A549 (cell line): Measurements from ENCODE around the gene EID2. TPM values are rescaled to one million over a fixed set of nuclear protein-coding genes. Genes with fewer than 3 reads are reported as not detected.

Experiments
- ATAC-seq, 2 experiments: fragments of 200-7000 bp in 1 of 2; fragments of >200 bp in 1 of 2; cut with Nextera tagmentation in 1 of 2; cut with Tn5 transposase in 1 of 2; 3 replicates each; pipeline versions ENCODE4 v1.8.0 to v1.9.1; 2018 to 2020; ENCODE audit warnings: mild to moderate bottlenecking in 1 of 2, moderate library complexity in 1 of 2
- CTCF ChIA-PET: fragments of 300-600 bp; sonication (Branson Sonifier 250); formaldehyde crosslinking; extraction: SDS; loops from one replicate; lab custom pipeline; 2021; ENCODE audit warnings: antibody characterized with exemption, inconsistent platforms; lab: Yijun Ruan, JAX
- POLR2A ChIA-PET: fragments of 350-600 bp; formaldehyde crosslinking; extraction: SDS; loops from one replicate; lab custom pipeline; 2021; ENCODE audit warnings: antibody characterized with exemption, inconsistent platforms; lab: Yijun Ruan, JAX
- DNase-seq, 2 experiments: peaks; one replicate each; pipeline versions ENCODE4 v3.0.0 to v3.0.0-alpha.2; 2011 to 2016; ENCODE audit warnings: low read depth in 1 of 2, low spot score in 1 of 2
- FAIRE-seq: peaks from 2 replicates; lab custom pipeline; 2011; peaks lifted over from hg19 to GRCh38; lab: Jason Lieb, UNC
- H3K27ac ChIP-seq, 2 experiments: fragments of >200 bp; sonication (Bioruptor Twin); formaldehyde crosslinking; 3 replicates each; pipeline ENCODE4 v1.5.1; 2016 to 2017
- H3K4me1 ChIP-seq: fragments of >200 bp; sonication (Bioruptor Twin); formaldehyde crosslinking; 3 replicates; pipeline ENCODE4 v1.6.1; 2016
- H3K4me2 ChIP-seq: fragments of >200 bp; sonication (Bioruptor Twin); formaldehyde crosslinking; 3 replicates; pipeline ENCODE4 v1.6.1; 2016
- H3K4me3 ChIP-seq: fragments of >200 bp; sonication (Bioruptor Twin); formaldehyde crosslinking; 3 replicates; pipeline ENCODE4 v1.5.1; 2016
- H3K9me3 ChIP-seq: fragments of >200 bp; sonication (Bioruptor Twin); formaldehyde crosslinking; 3 replicates; pipeline ENCODE4 v1.6.1; 2016
- ATOH8 ChIP-seq: fragments of 250-450 bp; sonication (Bioruptor Pico); IDR thresholded peaks from 2 replicates; pipeline ENCODE4 v1.5.0; 2020; ENCODE audit warnings: low read depth, mild to moderate bottlenecking, moderate library complexity
- BHLHE40 ChIP-seq: IDR thresholded peaks from 2 replicates; pipeline ENCODE4 v1.6.1; 2012; ENCODE audit warnings: low read depth, low read length, inconsistent platforms
- CBX2 ChIP-seq: fragments of 200-600 bp; sonication (generic); IDR thresholded peaks from 2 replicates; pipeline ENCODE4 v1.6.1; 2016; ENCODE audit warnings: low read depth, mild to moderate bottlenecking, borderline replicate concordance
- CBX8 ChIP-seq: fragments of 200-600 bp; sonication (generic); IDR thresholded peaks from 2 replicates; pipeline ENCODE4 v1.6.1; 2016
- CHD2 ChIP-seq: fragments of 150-350 bp; IDR thresholded peaks from 2 replicates; pipeline ENCODE4 v1.6.1; 2014; ENCODE audit warnings: low read length; ENCODE audit not compliant: partially characterized antibody
- CHD4 ChIP-seq: fragments of 200-600 bp; sonication (generic); IDR thresholded peaks from 2 replicates; pipeline ENCODE4 v1.6.1; 2016; ENCODE audit warnings: antibody characterized with exemption, mild to moderate bottlenecking, borderline replicate concordance
- EHF ChIP-seq: fragments of 250-450 bp; sonication (Bioruptor Pico); IDR thresholded peaks from 2 replicates; pipeline ENCODE4 v1.5.0; 2020; ENCODE audit warnings: mild to moderate bottlenecking
- EHMT2 ChIP-seq: fragments of 200-600 bp; sonication (generic); IDR thresholded peaks from 2 replicates; pipeline ENCODE4 v1.6.1; 2016; ENCODE audit warnings: antibody characterized with exemption, low read depth, mild to moderate bottlenecking, moderate library complexity
- ELK1 ChIP-seq: fragments of 150-350 bp; IDR thresholded peaks from 2 replicates; pipeline ENCODE4 v1.6.1; 2014; ENCODE audit warnings: low read depth, mild to moderate bottlenecking, low read length
- GATA3 ChIP-seq: IDR thresholded peaks from 2 replicates; pipeline ENCODE4 v1.6.1; 2012; ENCODE audit warnings: borderline replicate concordance
- HDAC2 ChIP-seq: fragments of 200-600 bp; sonication (generic); IDR thresholded peaks from 2 replicates; pipeline ENCODE4 v1.6.1; 2016
- HEYL ChIP-seq: fragments of 250-450 bp; sonication (Bioruptor Pico); IDR thresholded peaks from 2 replicates; pipeline ENCODE4 v1.8.0; 2021; ENCODE audit warnings: mild to moderate bottlenecking, moderate library complexity
- HMGXB4 ChIP-seq: fragments of 250-450 bp; sonication (Bioruptor Pico); IDR thresholded peaks from 2 replicates; pipeline ENCODE4 v1.5.0; 2021; ENCODE audit warnings: mild to moderate bottlenecking, moderate library complexity, borderline replicate concordance
- HOXB13 ChIP-seq: fragments of 250-450 bp; sonication (Bioruptor Pico); IDR thresholded peaks from 2 replicates; pipeline ENCODE4 v1.5.0; 2020; ENCODE audit warnings: low read depth, mild to moderate bottlenecking, moderate library complexity
- HOXB5 ChIP-seq: fragments of 250-450 bp; sonication (Bioruptor Pico); IDR thresholded peaks from 2 replicates; pipeline ENCODE4 v1.5.0; 2020; ENCODE audit warnings: mild to moderate bottlenecking, moderate library complexity
- JUN ChIP-seq, 2 experiments: fragments of >200 bp; sonication (Bioruptor Twin); formaldehyde crosslinking; IDR thresholded peaks; 2 replicates in 1 of 2; 3 replicates in 1 of 2; pipeline ENCODE4 v1.6.1; 2016 to 2017
- JUNB ChIP-seq: fragments of >200 bp; sonication (Bioruptor Twin); formaldehyde crosslinking; IDR thresholded peaks from 2 replicates; pipeline ENCODE4 v1.6.1; 2016
- KDM1A ChIP-seq: fragments of 200-600 bp; sonication (generic); IDR thresholded peaks from 2 replicates; pipeline ENCODE4 v1.6.1; 2016; ENCODE audit warnings: low read depth, mild to moderate bottlenecking
- KDM5A ChIP-seq: fragments of 200-600 bp; sonication (generic); IDR thresholded peaks from 2 replicates; pipeline ENCODE4 v1.6.1; 2016; ENCODE audit warnings: antibody characterized with exemption, mild to moderate bottlenecking
- NFE2L2 ChIP-seq: fragments of 150-350 bp; conservative IDR thresholded peaks from 2 replicates; pipeline ENCODE4 v1.6.1; 2014; ENCODE audit warnings: low read length
- NR3C1 ChIP-seq: fragments of >200 bp; sonication (Bioruptor Twin); formaldehyde crosslinking; IDR thresholded peaks from 3 replicates; pipeline ENCODE4 v1.6.1; 2017
- PBX3 ChIP-seq: IDR thresholded peaks from 2 replicates; pipeline ENCODE4 v1.6.1; 2012
- POLR2A ChIP-seq: IDR thresholded peaks from 2 replicates; pipeline ENCODE4 v1.6.1; 2012; ENCODE audit warnings: mild to moderate bottlenecking, low read length
- POLR2AphosphoS2 ChIP-seq: conservative IDR thresholded peaks from 2 replicates; pipeline ENCODE4 v1.6.1; 2012; ENCODE audit warnings: low read length, improper control_type of control experiment, inconsistent platforms
- RAD21 ChIP-seq, 2 experiments: fragments of >200 bp in 1 of 2; sonication (Bioruptor Twin) in 1 of 2; formaldehyde crosslinking in 1 of 2; IDR thresholded peaks in 1 of 2; conservative IDR thresholded peaks in 1 of 2; 2 replicates in 1 of 2; 3 replicates in 1 of 2; pipeline ENCODE4 v1.6.1; 2012 to 2018; ENCODE audit warnings: inconsistent platforms in 1 of 2
- RARB ChIP-seq: fragments of 250-450 bp; sonication (Bioruptor Pico); IDR thresholded peaks from 2 replicates; pipeline ENCODE4 v1.8.0; 2021; ENCODE audit warnings: mild to moderate bottlenecking, moderate library complexity
- RCOR1 ChIP-seq: fragments of 150-350 bp; IDR thresholded peaks from 2 replicates; pipeline ENCODE4 v1.6.1; 2014; ENCODE audit warnings: antibody characterized with exemption, low read length, low read depth
- REST ChIP-seq: fragments of 200-600 bp; sonication (generic); IDR thresholded peaks from 2 replicates; pipeline ENCODE4 v1.6.1; 2016; ENCODE audit warnings: antibody characterized with exemption, mild to moderate bottlenecking, moderate library complexity
- RFX5 ChIP-seq: fragments of 450-650 bp; IDR thresholded peaks from 2 replicates; pipeline ENCODE4 v1.7.1; 2014; ENCODE audit warnings: antibody characterized with exemption, mild to moderate bottlenecking, moderate library complexity
- RNF2 ChIP-seq: fragments of 200-600 bp; sonication (generic); IDR thresholded peaks from 2 replicates; pipeline ENCODE4 v1.6.1; 2016; ENCODE audit warnings: low read depth, mild to moderate bottlenecking, antibody characterized with exemption, moderate library complexity, borderline replicate concordance
- SREBF2 ChIP-seq: fragments of 450-650 bp; IDR thresholded peaks from 2 replicates; pipeline ENCODE4 v1.6.1; 2014; ENCODE audit warnings: mild to moderate bottlenecking, moderate library complexity
- TFCP2L1 ChIP-seq: fragments of 250-450 bp; sonication (Bioruptor Pico); IDR thresholded peaks from 2 replicates; pipeline ENCODE4 v1.5.0; 2021; ENCODE audit warnings: mild to moderate bottlenecking
- ZFP36 ChIP-seq: fragments of 450-650 bp; IDR thresholded peaks from 2 replicates; pipeline ENCODE4 v1.6.1; 2014; ENCODE audit warnings: borderline replicate concordance; ENCODE audit not compliant: partially characterized antibody
- ZNF302 ChIP-seq: fragments of 250-450 bp; sonication (Bioruptor Pico); IDR thresholded peaks from 2 replicates; pipeline ENCODE4 v1.9.0; 2021; ENCODE audit warnings: inconsistent platforms, mild to moderate bottlenecking, moderate library complexity
- WGBS: methylation state at CpG from one replicate; pipeline ENCODE4 v1.1.6; 2017; ENCODE audit errors: missing lambda C conversion rate; 5-methylcytosine and 5-hydroxymethylcytosine counted together
- polyA plus RNA-seq, 4 experiments: library from polyadenylated mRNA; depleted of rRNA in 3 of 4; stranded (reverse); fragments of >200 nt; fragmentation: RNase III in 1 of 4; extraction: RNeasy Plus Mini Kit Qiagen cat#74134 plus additional on column Dnase treatment in 1 of 4; gene quantifications; 2 replicates in 3 of 4; 3 replicates in 1 of 4; pipeline ENCODE4 v1.2.3, GENCODE V29; 2011 to 2017

Gene EID2
- polyA plus RNA-seq, 2 of the 4 experiments (the other 2 are of a cell fraction) = 26.1 to 53.0 TPM

GRCh38 chr19:39497996-39498797, 41.8 kb downstream of the EID2 start:
- H3K9me3 ChIP-seq = no peaks in the 10 kb centered on the region
- H3K4me3 ChIP-seq = peak overlapping the region; percentile 32
- 32% methylated on average over 39 of the region's 40 CpGs for WGBS
- DNase-seq (peak in 1 of 2 experiments; percentile 69), ATAC-seq (peak; percentile 71 to 74), FAIRE-seq (peak; percentile 98)
- POLR2A ChIA-PET = interaction anchor here (0.6 to 1.4 kb wide), 6 partner anchors 18 to 386 kb away, joined by 3 to 11 read pairs (median 4); partner anchors contain the start of genes RPS16, SUPT5H and TIMM50
- H3K4me1 ChIP-seq = peaks cover 23% of the 10 kb centered on the region
- peak overlapping the region; percentile 92 for H3K4me2 ChIP-seq
- CTCF ChIA-PET = interaction anchor here (0.5 to 15.8 kb wide), 21 partner anchors 8 to 1151 kb away, joined by 3 to 305 read pairs (median 6); partner anchors contain the start of genes EID2, EID2B, RPS16 and SELENOV
- peak overlapping the region; percentile 10 to 51; a peak in 4 of 6 replicates for H3K27ac ChIP-seq
- TF ChIP-seq ZNF302 (CRISPR knock-in tag) (no peak), GATA3 (no peak), CBX2 (no peak), BHLHE40 (no peak), RNF2 (no peak), CHD4 (no peak), PBX3 (no peak), HOXB13 (CRISPR knock-in tag) (0 out of 2 replicates have a peak, but pooled peaks have one; percentile 11), RARB (CRISPR knock-in tag) (no peak), RFX5 (no peak), POLR2A (no peak), EHMT2 (no peak), RAD21 (conservative IDR thresholded peaks at IDR 0.05 in 1 of 2, IDR thresholded peaks at IDR 0.05 in 1 of 2) (peak; percentile 63 to 65; a peak in 4 of 5 replicates), RCOR1 (no peak), NR3C1 (no peak), TFCP2L1 (no peak), JUNB (no peak), JUN (IDR thresholded peaks at IDR 0.05) (no peak), SREBF2 (no peak), HOXB5 (CRISPR knock-in tag) (no peak), REST (no peak), HMGXB4 (CRISPR knock-in tag) (no peak), KDM5A (no peak), POLR2AphosphoS2 (no peak), NFE2L2 (no peak), EHF (CRISPR knock-in tag) (no peak), ATOH8 (CRISPR knock-in tag) (no peak), ZFP36 (no peak), HEYL (CRISPR knock-in tag) (no peak), HDAC2 (no peak), CBX8 (no peak), ELK1 (no peak), KDM1A (no peak), CHD2 (no peak)
